WTC11 (cell line): ENCODE measurements around the gene GSC2. TPM values are rescaled to one million over a fixed set of nuclear protein-coding genes. Genes with fewer than 3 reads are reported as not detected.

Experiments used
- ATAC-seq: fragments of 200-7000 bp; cut with Tn5 transposase; 2 replicates; pipeline ENCODE4 v1.10.0; 2021; ENCODE audit warnings: mild to moderate bottlenecking, moderate library complexity
- CTCF ChIA-PET: fragments of 300-600 bp; sonication (Branson Sonifier 250); formaldehyde crosslinking; loops from one replicate; lab custom pipeline; 2021; ENCODE audit warnings: antibody characterized with exemption; lab: Charles Lee
- POLR2A ChIA-PET: fragments of 350-600 bp; sonication (Branson Sonifier 250); formaldehyde crosslinking; loops from one replicate; lab custom pipeline; 2021; ENCODE audit warnings: antibody characterized with exemption; lab: Charles Lee
- DNase-seq: peaks from one replicate; pipeline ENCODE4 v3.0.0; 2021; ENCODE audit warnings: low spot score
- H3K27ac Mint-ChIP-seq: 2 replicates; pipeline ENCODE4 v1.8.0; 2021; ENCODE audit warnings: mixed read lengths
- H3K27me3 Mint-ChIP-seq: 2 replicates; pipeline ENCODE4 v1.8.0; 2021; ENCODE audit warnings: low read depth, mild to moderate bottlenecking, moderate library complexity, mixed read lengths
- H3K36me3 Mint-ChIP-seq: 2 replicates; pipeline ENCODE4 v1.8.0; 2021; ENCODE audit warnings: mixed read lengths
- H3K4me1 Mint-ChIP-seq: 2 replicates; pipeline ENCODE4 v1.8.0; 2022; ENCODE audit warnings: mixed read lengths
- H3K4me3 Mint-ChIP-seq: 2 replicates; pipeline ENCODE4 v1.8.0; 2021; ENCODE audit warnings: mild to moderate bottlenecking, moderate library complexity, mixed read lengths
- H3K9me3 Mint-ChIP-seq: 2 replicates; pipeline ENCODE4 v1.8.0; 2021; ENCODE audit warnings: mixed read lengths
- CREB1 ChIP-seq: sonication (generic); formaldehyde crosslinking; IDR thresholded peaks from 2 replicates; pipeline ENCODE4 v1.8.0; 2023; ENCODE audit warnings: mild to moderate bottlenecking, missing genetic modification reagents
- E2F4 ChIP-seq: sonication (generic); formaldehyde crosslinking; IDR thresholded peaks from 2 replicates; pipeline ENCODE4 v1.8.1; 2022; ENCODE audit warnings: low read depth, mild to moderate bottlenecking, moderate library complexity, missing genetic modification reagents, borderline replicate concordance
- EMX1 ChIP-seq: fragments of 250-450 bp; sonication (Bioruptor Pico); IDR thresholded peaks from 2 replicates; pipeline ENCODE4 v1.8.0; 2021; ENCODE audit warnings: mild to moderate bottlenecking
- FOXJ3 ChIP-seq: sonication (generic); formaldehyde crosslinking; IDR thresholded peaks from 2 replicates; pipeline ENCODE4 v1.9.0; 2021; ENCODE audit warnings: missing genetic modification reagents, mild to moderate bottlenecking, borderline replicate concordance
- FOXP1 ChIP-seq: sonication (generic); formaldehyde crosslinking; IDR thresholded peaks from 2 replicates; pipeline ENCODE4 v1.8.0; 2022; ENCODE audit warnings: missing genetic modification reagents, mild to moderate bottlenecking, moderate library complexity, borderline replicate concordance
- NFE2L1 ChIP-seq: sonication (generic); formaldehyde crosslinking; IDR thresholded peaks from 2 replicates; pipeline ENCODE4 v1.8.1; 2023; ENCODE audit warnings: missing genetic modification reagents
- NR1H2 ChIP-seq: sonication (generic); formaldehyde crosslinking; IDR thresholded peaks from 2 replicates; pipeline ENCODE4 v1.9.0; 2021; ENCODE audit warnings: mild to moderate bottlenecking, moderate library complexity, missing genetic modification reagents
- SOX15 ChIP-seq: fragments of 250-450 bp; sonication (Bioruptor Pico); IDR thresholded peaks from 2 replicates; pipeline ENCODE4 v1.9.0; 2021; ENCODE audit warnings: mild to moderate bottlenecking
- TCF7 ChIP-seq: sonication (generic); formaldehyde crosslinking; IDR thresholded peaks from 2 replicates; pipeline ENCODE4 v1.8.0; 2022; ENCODE audit warnings: mild to moderate bottlenecking, low read depth, missing genetic modification reagents, moderate library complexity
- USF1 ChIP-seq: sonication (generic); formaldehyde crosslinking; IDR thresholded peaks from 2 replicates; pipeline ENCODE4 v1.8.0; 2022; ENCODE audit warnings: mild to moderate bottlenecking, missing genetic modification reagents
- ZNF532 ChIP-seq: fragments of 250-450 bp; sonication (Bioruptor Pico); IDR thresholded peaks from 2 replicates; pipeline ENCODE4 v1.9.0; 2021; ENCODE audit warnings: mild to moderate bottlenecking, borderline replicate concordance
- total RNA-seq: library from RNA; stranded (reverse); gene quantifications from 3 replicates; pipeline ENCODE4 v1.2.3, GENCODE V29; 2021

The GSC2 gene
- total RNA-seq, 1 experiment from 2014 or later, result 0.68 TPM

DNA sequence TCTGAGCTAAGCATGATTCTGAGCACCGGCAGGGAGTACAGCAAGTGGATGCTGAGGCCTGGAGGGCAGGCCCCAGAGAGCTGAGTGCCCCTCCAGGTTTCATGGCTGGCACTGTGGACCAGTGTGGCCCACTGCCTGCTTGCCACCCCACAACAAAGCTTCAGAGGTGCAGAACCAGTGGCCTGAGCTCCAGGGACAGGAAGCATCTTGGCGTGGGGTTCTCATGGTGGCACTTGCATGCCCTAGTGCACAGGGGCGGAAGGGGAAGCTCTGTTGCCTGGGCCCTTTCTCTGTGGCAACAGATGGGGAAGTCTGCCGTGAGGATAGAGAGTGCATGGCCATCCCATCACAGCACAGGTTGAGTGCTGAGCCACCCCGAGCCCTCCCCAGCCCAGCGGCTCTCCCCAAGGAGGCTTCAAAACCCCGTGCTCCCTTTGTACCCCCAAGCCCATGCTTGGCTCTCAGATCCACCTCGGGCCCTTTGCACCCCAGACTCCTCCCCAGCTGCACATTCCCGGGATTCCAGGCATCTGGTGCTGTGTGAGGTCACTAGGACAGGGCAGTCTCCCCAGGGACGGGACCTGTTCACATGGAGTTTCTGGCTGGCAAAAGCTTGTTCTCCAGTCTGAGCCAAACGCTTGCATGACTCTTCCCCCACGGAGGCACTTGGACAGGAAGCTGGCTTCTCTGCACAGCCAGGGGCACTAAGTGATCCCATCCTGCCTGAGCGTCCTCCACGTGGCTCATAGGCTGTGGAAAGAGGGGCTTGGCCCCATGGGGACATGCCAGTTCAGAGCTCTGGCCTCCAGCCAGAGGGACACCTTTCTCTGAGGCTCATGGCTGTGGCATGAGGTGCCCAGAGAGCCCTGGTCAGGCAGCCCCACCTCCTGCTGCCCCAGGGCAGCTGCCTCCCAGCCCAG is 24.3 kb upstream of the GSC2 start (continued):
- no peak for TF ChIP-seq E2F4 (CRISPR knock-in tag)
- no peak for TF ChIP-seq FOXP1 (CRISPR knock-in tag)
- no peak for TF ChIP-seq CREB1
- no peak for TF ChIP-seq NFE2L1 (CRISPR knock-in tag)
- TF ChIP-seq USF1 (CRISPR knock-in tag), result no peak

- H3K9me3 Mint-ChIP-seq, result no peaks in the 10 kb centered on the region
- CTCF ChIA-PET, result interaction anchor here (2.5 kb wide), 1 partner anchor 29 kb away, joined by 9 read pairs; the partner anchor contains the start of gene ESS2
These were observed 23.2 kb upstream of the GSC2 start for GRCh38 chr22:19173047-19174035.

More at GRCh38 chr22:19173047-19174035, 23.2 kb upstream of the GSC2 start:
- POLR2A ChIA-PET, result interaction anchor here (0.9 to 1.1 kb wide), 3 partner anchors 16 to 118 kb away, joined by 3 to 4 read pairs (median 3); partner anchors contain the start of genes CLTCL1 and ESS2
- TF ChIP-seq TCF7, result no peak
- no peak for TF ChIP-seq EMX1
- TF ChIP-seq FOXJ3 (CRISPR knock-in tag), result no peak
- no peak for TF ChIP-seq NR1H2
- no peak for TF ChIP-seq ZNF532 (CRISPR knock-in tag)
- no peak for TF ChIP-seq SOX15 (CRISPR knock-in tag)
- Mint-ChIP-seq H3K27ac (peak overlapping the region; percentile 88), H3K27me3 (peaks cover 26% of the 10 kb centered on the region), H3K4me1 (peaks cover 58% of the 10 kb centered on the region), H3K4me3 (peak overlapping the region; percentile 95), H3K36me3 (no peaks in the 10 kb centered on the region; the same call in 1 of the 2 replicates)
- ATAC-seq (no peak), DNase-seq (no peak)
